Measurements from ENCODE around the gene PRCD.

DNA sequence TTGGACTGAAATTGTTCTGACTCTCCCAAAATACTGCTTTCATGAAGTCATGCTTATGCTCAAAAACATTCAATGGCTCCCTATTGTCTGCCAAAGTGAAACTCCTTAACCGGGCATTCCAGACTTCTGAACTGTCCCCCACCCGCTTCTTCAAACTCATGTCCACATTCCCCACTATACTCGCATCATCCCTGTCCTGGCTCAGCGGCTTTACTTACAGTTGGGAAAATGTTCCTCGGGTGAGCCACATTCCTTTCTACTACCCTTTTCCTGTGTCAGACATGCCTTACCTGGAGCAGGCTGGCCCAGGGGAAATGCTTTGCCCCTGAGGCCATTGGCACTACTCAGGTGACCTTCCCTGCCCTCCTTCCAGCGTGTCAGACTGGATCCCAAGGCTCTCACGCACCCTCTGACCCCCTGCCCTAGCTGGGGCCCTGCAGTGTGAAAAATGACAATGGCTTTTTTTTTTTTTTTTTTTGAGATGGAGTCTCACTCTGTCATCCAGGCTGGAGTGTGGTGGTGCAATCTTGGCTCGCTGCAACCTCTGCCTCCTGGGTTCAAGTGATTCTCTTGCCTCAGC is 7.7 kb upstream of the PRCD start:
- no peak for TF ChIP-seq POLR2A (IDR thresholded peaks at IDR 0.05; ENCODE audit: low read length)
- no peak for TF ChIP-seq GATA1 (IDR thresholded peaks at IDR 0.05; ENCODE audit: low read depth, low read length)

All from erythroblast (primary cell).